GM12878 (cell line): Measurements from ENCODE around the gene OCRL. TPM values are rescaled to one million over a fixed set of nuclear protein-coding genes. Genes with fewer than 3 reads are reported as not detected.

ENCODE experiments used
- ATAC-seq: fragments of 200-7000 bp; cut with Tn5 transposase; 3 replicates; pipeline ENCODE4 v1.9.1; 2020; ENCODE audit warnings: mild to moderate bottlenecking, moderate library complexity
- BruUV-seq: library from RNA; stranded (reverse); fragments of 400-500 nt; replicated peaks from 2 replicates; lab custom pipeline; 2021; lab: Mats Ljungman, UMichigan
- CTCF ChIA-PET: fragments of 300-600 bp; sonication (Branson Sonifier 250); formaldehyde crosslinking; extraction: SDS; loops from one replicate; lab custom pipeline; 2021; ENCODE audit warnings: inconsistent platforms; lab: Yijun Ruan, JAX
- POLR2A ChIA-PET: fragments of 350-600 bp; formaldehyde crosslinking; extraction: SDS; loops from one replicate; lab custom pipeline; 2021; ENCODE audit warnings: inconsistent platforms; lab: Charles Lee
- RAD21 ChIA-PET: fragments of 300-600 bp; sonication (Branson Sonifier 250); formaldehyde crosslinking; loops from one replicate; lab custom pipeline; 2023; ENCODE audit warnings: antibody characterized with exemption; ENCODE audit not compliant: unreplicated experiment; lab: Charles Lee
- SMC1A ChIA-PET: fragments of 300-600 bp; sonication (Branson Sonifier 250); formaldehyde crosslinking; loops from one replicate; lab custom pipeline; 2023; ENCODE audit not compliant: unreplicated experiment, uncharacterized antibody; lab: Charles Lee
- DNase-seq: peaks from one replicate; pipeline ENCODE4 v3.0.0-alpha.2; 2011; ENCODE audit warnings: low read depth, low spot score
- FAIRE-seq: peaks from 3 replicates; lab custom pipeline; 2011; peaks lifted over from hg19 to GRCh38; lab: Jason Lieb, UNC
- H2AFZ ChIP-seq: 2 replicates; pipeline ENCODE4 v1.6.0; 2011; ENCODE audit warnings: low read depth, low read length, control low read depth; ENCODE audit not compliant: control insufficient read depth
- H3K27ac ChIP-seq: 2 replicates; pipeline ENCODE4 v1.5.1; 2011; ENCODE audit warnings: control low read depth; ENCODE audit not compliant: control insufficient read depth, insufficient read depth
- H3K27me3 ChIP-seq, 2 experiments: replicated peaks in 1 of 2; 2 replicates each; pipeline versions ENCODE4 v1.6.0 to v1.6.1; 2011; ENCODE audit warnings: low read length in 1 of 2; ENCODE audit not compliant: control insufficient read depth in 2 of 2, insufficient read depth in 2 of 2
- H3K36me3 ChIP-seq, 2 experiments: 2 replicates each; pipeline ENCODE4 v1.5.1; 2011; ENCODE audit warnings: low read length in 1 of 2; ENCODE audit not compliant: control insufficient read depth in 2 of 2, insufficient read depth in 2 of 2
- H3K4me1 ChIP-seq: 2 replicates; pipeline ENCODE4 v1.6.1; 2011; ENCODE audit warnings: mild to moderate bottlenecking, low read length, moderate library complexity, mixed read lengths; ENCODE audit not compliant: control insufficient read depth, insufficient read depth
- H3K4me2 ChIP-seq: 2 replicates; pipeline ENCODE4 v1.6.0; 2011; ENCODE audit warnings: control low read depth; ENCODE audit not compliant: control insufficient read depth, insufficient read depth
- H3K4me3 ChIP-seq: fragments of 200-600 bp; sonication (generic); 2 replicates; pipeline ENCODE4 v1.5.1; 2016
- H3K79me2 ChIP-seq: 2 replicates; pipeline ENCODE4 v1.6.0; 2011; ENCODE audit warnings: low read length; ENCODE audit not compliant: control insufficient read depth, insufficient read depth
- H3K9ac ChIP-seq: 2 replicates; pipeline ENCODE4 v1.8.0; 2011; ENCODE audit warnings: low read length, control low read depth, mixed read lengths; ENCODE audit not compliant: control insufficient read depth, insufficient read depth
- H3K9me3 ChIP-seq: replicated peaks from 3 replicates; pipeline ENCODE4 v1.5.1; 2011; ENCODE audit warnings: mild to moderate bottlenecking, low read length; ENCODE audit not compliant: control insufficient read depth, insufficient read depth
- H4K20me1 ChIP-seq: 2 replicates; pipeline ENCODE4 v1.6.0; 2011; ENCODE audit not compliant: control insufficient read depth, insufficient read depth
- DPF2 ChIP-seq: fragments of 450-650 bp; IDR thresholded peaks from 2 replicates; pipeline ENCODE4 v1.6.1; 2017; ENCODE audit warnings: mild to moderate bottlenecking
- MYB ChIP-seq: fragments of 150-350 bp; IDR thresholded peaks from 2 replicates; pipeline ENCODE4 v1.6.1; 2014; ENCODE audit warnings: mild to moderate bottlenecking, low read depth, low read length, borderline replicate concordance
- NFYB ChIP-seq: IDR thresholded peaks from 2 replicates; pipeline ENCODE4 v1.6.1; 2011; ENCODE audit warnings: low read depth, mild to moderate bottlenecking, low read length, improper control_type of control experiment, moderate library complexity; ENCODE audit not compliant: insufficient read depth
- RAD21 ChIP-seq: IDR thresholded peaks from 2 replicates; pipeline ENCODE4 v1.6.1; 2011; ENCODE audit warnings: mild to moderate bottlenecking, low read depth, low read length, moderate library complexity; ENCODE audit not compliant: insufficient read depth
- STAT3 ChIP-seq: IDR thresholded peaks from 2 replicates; pipeline ENCODE4 v1.6.1; 2011; ENCODE audit warnings: low read depth, low read length, improper control_type of control experiment
- TCF12 ChIP-seq: IDR thresholded peaks from 2 replicates; pipeline ENCODE4 v1.6.1; 2011; ENCODE audit warnings: low read depth, mild to moderate bottlenecking, low read length
- WGBS: methylation state at CpG from one replicate; pipeline ENCODE4 v1.1.6; 2016; ENCODE audit warnings: low lambda C conversion rate; ENCODE audit not compliant: insufficient replicate concordance, insufficient coverage; ENCODE audit errors: missing lambda C conversion rate; 5-methylcytosine and 5-hydroxymethylcytosine counted together
- in situ Hi-C: fragments of 300-500 bp; cut with MboI; formaldehyde crosslinking; loops from 9 replicates; pipeline ENCODE4 v1.14.3; 2018; ENCODE audit warnings: mixed read lengths
- intact Hi-C: fragments of 100-400 bp; cut with micrococcal nuclease; formaldehyde crosslinking; loops from one replicate; pipeline ENCODE4 v1.14.2; 2022; ENCODE audit not compliant: unreplicated experiment
- polyA plus RNA-seq, 11 experiments: library from polyadenylated mRNA; depleted of rRNA in 4 of 11; unstranded in 6 of 11; stranded (reverse) in 5 of 11; fragments of >200 nt; fragmentation: Nextera tagmentation in 4 of 11; fragmentation: Illumina TruSeq in 1 of 11; extraction: Ambion mirVana in 4 of 11; extraction: Trizol in 1 of 11; gene quantifications; 1 replicate in 1 of 11; 2 replicates in 10 of 11; pipeline versions ENCODE4 v1.2.1 to v1.2.3, GENCODE V29; 2011 to 2016; ENCODE audit warnings: inconsistent platforms in 2 of 11, missing spikeins in 2 of 11, low read depth in 1 of 11
- total RNA-seq, 4 experiments: library from RNA; depleted of rRNA in 3 of 4; stranded (reverse); fragments of >200 nt in 3 of 4; fragmentation: Illumina TruSeq in 1 of 4; extraction: Trizol in 1 of 4; gene quantifications; 2 replicates each; pipeline versions ENCODE4 v1.2.1 to v1.2.3, GENCODE V29; 2013 to 2021
- TF ChIP-seq, protein P1 (sequence below): fragments of 450-650 bp; IDR thresholded peaks from 2 replicates; pipeline ENCODE4 v1.6.1; 2018; ENCODE audit warnings: borderline replicate concordance, mild to moderate bottlenecking; ENCODE audit not compliant: partially characterized antibody
- TF ChIP-seq, protein P2 (sequence below): IDR thresholded peaks from 2 replicates; pipeline ENCODE4 v1.6.1; 2011; ENCODE audit warnings: borderline replicate concordance, low read depth, mild to moderate bottlenecking, moderate library complexity, mixed read lengths, low read length; ENCODE audit not compliant: insufficient read depth; ENCODE audit errors: extremely low read length

Gene OCRL
- total and polyA plus RNA-seq, 10 of the 15 experiments (the other 5 are each of a cell fraction or from before 2014, with no cell fraction given) = 0.53 to 4.4 (median 2.3) TPM

DNA sequence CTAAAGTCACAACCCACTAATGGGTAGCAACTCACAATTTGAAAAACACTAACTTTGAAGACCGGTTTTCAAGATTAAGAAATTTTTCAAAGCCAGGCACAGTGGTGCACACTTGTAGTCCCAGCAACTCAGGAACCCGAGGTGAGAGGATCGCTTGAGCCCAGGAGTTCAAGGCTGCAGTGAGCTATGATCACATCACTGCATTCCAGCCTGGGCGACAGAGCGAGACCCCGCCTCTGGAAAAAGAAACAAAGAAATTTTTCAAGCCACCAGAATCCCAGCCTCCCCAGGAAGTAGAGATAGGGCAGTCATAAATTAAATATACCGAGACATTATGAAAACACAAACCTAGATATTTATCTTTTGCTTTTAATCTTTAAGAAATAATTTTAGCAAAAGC lies 29.7 kb upstream of the OCRL start:
- no peak for FAIRE-seq
- in situ Hi-C loops = no loop called here

DNA sequence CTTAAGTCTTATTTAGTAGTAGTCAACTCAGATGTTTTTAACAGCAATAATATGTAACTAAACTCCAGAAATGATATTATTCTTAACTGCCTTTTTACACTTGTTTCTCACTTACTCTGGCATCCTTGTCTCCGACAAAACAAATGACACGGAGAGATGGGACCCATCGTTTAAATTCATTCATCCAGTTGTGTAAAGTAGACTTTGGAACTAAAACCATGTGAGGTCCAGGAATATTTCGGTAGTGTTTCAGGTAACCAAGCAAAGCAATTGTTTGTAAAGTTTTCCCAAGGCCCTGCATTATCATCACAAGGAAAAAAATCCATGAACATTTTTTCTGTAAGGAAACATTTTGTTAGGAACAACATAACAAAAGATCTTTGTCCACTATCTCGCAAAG lies 28.4 kb upstream of the OCRL start:
- DNase-seq (no peak), ATAC-seq (no peak), FAIRE-seq (no peak)
- ChIA-PET CTCF (no interaction called here), RAD21 (no interaction called here), SMC1A (no interaction called here), POLR2A (interaction anchor here (0.5 to 0.6 kb wide), 2 partner anchors 27 to 324 kb away, joined by 3 read pairs; no protein-coding TSS in a partner anchor)
- Histone ChIP-seq H3K27me3 (no peaks in the 10 kb centered on the region), H3K79me2 (no peaks in the 10 kb centered on the region), H3K36me3 (no peaks in the 10 kb centered on the region), H2AFZ (no peak overlapping the region), H4K20me1 (no peaks in the 10 kb centered on the region), H3K9ac (no peak overlapping the region), H3K4me1 (no peaks in the 10 kb centered on the region), H3K9me3 (no peaks in the 10 kb centered on the region), H3K4me3 (no peak overlapping the region), H3K4me2 (no peak overlapping the region), H3K27ac (no peak overlapping the region)
- BruUV-seq = no TSS peak
- in situ Hi-C loops = no loop called here
- intact Hi-C loops = no loop called here
- WGBS = 30% methylated on average over 5 of the region's 5 CpGs
- TF ChIP-seq, protein P1, sequence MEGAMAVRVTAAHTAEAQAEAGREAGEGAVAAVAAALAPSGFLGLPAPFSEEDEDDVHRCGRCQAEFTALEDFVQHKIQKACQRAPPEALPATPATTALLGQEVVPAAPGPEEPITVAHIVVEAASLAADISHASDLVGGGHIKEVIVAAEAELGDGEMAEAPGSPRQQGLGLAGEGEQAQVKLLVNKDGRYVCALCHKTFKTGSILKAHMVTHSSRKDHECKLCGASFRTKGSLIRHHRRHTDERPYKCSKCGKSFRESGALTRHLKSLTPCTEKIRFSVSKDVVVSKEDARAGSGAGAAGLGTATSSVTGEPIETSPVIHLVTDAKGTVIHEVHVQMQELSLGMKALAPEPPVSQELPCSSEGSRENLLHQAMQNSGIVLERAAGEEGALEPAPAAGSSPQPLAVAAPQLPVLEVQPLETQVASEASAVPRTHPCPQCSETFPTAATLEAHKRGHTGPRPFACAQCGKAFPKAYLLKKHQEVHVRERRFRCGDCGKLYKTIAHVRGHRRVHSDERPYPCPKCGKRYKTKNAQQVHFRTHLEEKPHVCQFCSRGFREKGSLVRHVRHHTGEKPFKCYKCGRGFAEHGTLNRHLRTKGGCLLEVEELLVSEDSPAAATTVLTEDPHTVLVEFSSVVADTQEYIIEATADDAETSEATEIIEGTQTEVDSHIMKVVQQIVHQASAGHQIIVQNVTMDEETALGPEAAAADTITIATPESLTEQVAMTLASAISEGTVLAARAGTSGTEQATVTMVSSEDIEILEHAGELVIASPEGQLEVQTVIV = no peak
- TF ChIP-seq NFYB = no peak
- TF ChIP-seq TCF12 = no peak
- no peak for TF ChIP-seq STAT3
- TF ChIP-seq, protein P2, sequence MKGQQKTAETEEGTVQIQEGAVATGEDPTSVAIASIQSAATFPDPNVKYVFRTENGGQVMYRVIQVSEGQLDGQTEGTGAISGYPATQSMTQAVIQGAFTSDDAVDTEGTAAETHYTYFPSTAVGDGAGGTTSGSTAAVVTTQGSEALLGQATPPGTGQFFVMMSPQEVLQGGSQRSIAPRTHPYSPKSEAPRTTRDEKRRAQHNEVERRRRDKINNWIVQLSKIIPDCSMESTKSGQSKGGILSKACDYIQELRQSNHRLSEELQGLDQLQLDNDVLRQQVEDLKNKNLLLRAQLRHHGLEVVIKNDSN = no peak

More for the DNA sequence above, 29.7 kb upstream of the OCRL start:
- Histone ChIP-seq H3K4me3 (no peak overlapping the region), H3K36me3 (no peaks in the 10 kb centered on the region), H3K9me3 (no peaks in the 10 kb centered on the region)
- POLR2A ChIA-PET = no interaction called here
- no peak for ATAC-seq
- intact Hi-C loops = no loop called here
- no peak for TF ChIP-seq RAD21
- TF ChIP-seq MYB = no peak
- TF ChIP-seq DPF2 = no peak
- TF ChIP-seq, all 136 proteins: peak for 0
- Histone ChIP-seq H4K20me1 (no peaks in the 10 kb centered on the region), H3K4me2 (no peak overlapping the region), H3K4me1 (no peaks in the 10 kb centered on the region), H3K27me3 (no peaks in the 10 kb centered on the region), H2AFZ (no peak overlapping the region), H3K27ac (no peak overlapping the region), H3K79me2 (no peaks in the 10 kb centered on the region), H3K9ac (no peak overlapping the region)
- RAD21 ChIA-PET = no interaction called here
- no peak for DNase-seq
- SMC1A ChIA-PET = interaction anchor here (0.6 kb wide), 1 partner anchor 49 kb away, joined by 3 read pairs; no protein-coding TSS in a partner anchor
- no TSS peak for BruUV-seq
- WGBS = 33% methylated on average over 7 of the region's 7 CpGs
- CTCF ChIA-PET = no interaction called here
